ENCODE data around the gene RGS13. TPM values are rescaled to one million over a fixed set of nuclear protein-coding genes. Genes with fewer than 3 reads are reported as not detected.

Gene RGS13
- total RNA-seq, 3 donors from 2014 or later (not counting 1 experiment from before 2014, with no cell fraction given) = 0.45 to 1.3 (median 0.77) TPM

- Mint-ChIP-seq H3K4me3 (no peak overlapping the region), H3K9me3 (no peaks in the 10 kb centered on the region), H3K36me3 (no peaks in the 10 kb centered on the region), H3K27ac (no peak overlapping the region), H3K27me3 (ENCODE audit: low read depth in 2 of 2) (peaks cover 5 to 15% of the 10 kb centered on the region in 2 donors), H3K4me1 (no peaks in the 10 kb centered on the region)
- no peaks in the 10 kb centered on the region for H3K4me1 ChIP-seq (ENCODE audit: control insufficient read depth, insufficient read depth, low read length)
- DNase-seq (no peak), ATAC-seq (no peak)
- WGBS (ENCODE audit: insufficient coverage) = 100% methylated on average over 2 of the region's 3 CpGs
- no peak for TF ChIP-seq CTCF (IDR thresholded peaks at IDR 0.05)
- intact Hi-C loops (cut with micrococcal nuclease) = no loop called here
- no peaks in the 10 kb centered on the region for H3K27me3 ChIP-seq (ENCODE audit: control insufficient read depth, insufficient read depth, low read length)
- H3K36me3 ChIP-seq (ENCODE audit: control insufficient read depth, insufficient read depth, low read length) = no peaks in the 10 kb centered on the region
- no peak overlapping the region for H3K4me3 ChIP-seq (ENCODE audit: low read length)
- H3K27ac ChIP-seq (ENCODE audit: low read length) = no peak overlapping the region
- H3K9me3 ChIP-seq (ENCODE audit: control insufficient read depth, insufficient read depth, low read length) = no peaks in the 10 kb centered on the region
Observed at GRCh38 chr1:192589813-192590212, 46.1 kb upstream of the RGS13 start.

GRCh38 chr1:192592517-192592916, 43.4 kb upstream of the RGS13 start:
- Histone ChIP-seq H3K27ac (ENCODE audit: low read length) (no peak overlapping the region), H3K4me3 (ENCODE audit: low read length) (no peak overlapping the region), H3K36me3 (ENCODE audit: control insufficient read depth, insufficient read depth, low read length) (no peaks in the 10 kb centered on the region), H3K9me3 (ENCODE audit: control insufficient read depth, insufficient read depth, low read length) (no peaks in the 10 kb centered on the region), H3K27me3 (ENCODE audit: control insufficient read depth, insufficient read depth, low read length) (no peaks in the 10 kb centered on the region), H3K4me1 (ENCODE audit: control insufficient read depth, insufficient read depth, low read length) (no peaks in the 10 kb centered on the region)
- no peaks in the 10 kb centered on the region for H3K4me1 Mint-ChIP-seq
- H3K4me3 Mint-ChIP-seq = no peak overlapping the region
- DNase-seq = no peak
- H3K36me3 Mint-ChIP-seq = no peaks in the 10 kb centered on the region
- ATAC-seq = no peak
- no peaks in the 10 kb centered on the region for H3K9me3 Mint-ChIP-seq
- intact Hi-C loops (cut with micrococcal nuclease) = no loop called here
- H3K27me3 Mint-ChIP-seq (ENCODE audit: low read depth in 2 of 2) = peaks cover 8 to 18% of the 10 kb centered on the region in 2 donors
- H3K27ac Mint-ChIP-seq = no peak overlapping the region
- TF ChIP-seq CTCF (IDR thresholded peaks at IDR 0.05) = no peak
- WGBS (ENCODE audit: insufficient coverage) = 80% methylated on average over 4 of the region's 4 CpGs

- 96% methylated on average over 2 of the region's 2 CpGs for WGBS (ENCODE audit: insufficient coverage)
- DNase-seq (no peak), ATAC-seq (no peak)
- no peaks in the 10 kb centered on the region for H3K9me3 ChIP-seq (ENCODE audit: control insufficient read depth, insufficient read depth, low read length)
- no peak overlapping the region for H3K4me3 ChIP-seq (ENCODE audit: low read length)
- intact Hi-C loops (cut with micrococcal nuclease) = no loop called here
- no peaks in the 10 kb centered on the region for H3K36me3 ChIP-seq (ENCODE audit: control insufficient read depth, insufficient read depth, low read length)
- Mint-ChIP-seq H3K27ac (no peak overlapping the region), H3K4me1 (no peaks in the 10 kb centered on the region), H3K27me3 (ENCODE audit: low read depth in 2 of 2) (peaks cover 8 to 18% of the 10 kb centered on the region in 2 donors), H3K9me3 (no peaks in the 10 kb centered on the region), H3K36me3 (no peaks in the 10 kb centered on the region), H3K4me3 (no peak overlapping the region)
- no peaks in the 10 kb centered on the region for H3K4me1 ChIP-seq (ENCODE audit: control insufficient read depth, insufficient read depth, low read length)
- no peaks in the 10 kb centered on the region for H3K27me3 ChIP-seq (ENCODE audit: control insufficient read depth, insufficient read depth, low read length)
- no peak overlapping the region for H3K27ac ChIP-seq (ENCODE audit: low read length)
- TF ChIP-seq CTCF (IDR thresholded peaks at IDR 0.05) = no peak
Observed at GRCh38 chr1:192592981-192593708, 42.8 kb upstream of the RGS13 start.

GRCh38 chr1:192595299-192595698, 40.6 kb upstream of the RGS13 start:
- no peaks in the 10 kb centered on the region for H3K27me3 ChIP-seq (ENCODE audit: control insufficient read depth, insufficient read depth, low read length)
- Mint-ChIP-seq H3K9me3 (no peaks in the 10 kb centered on the region), H3K27me3 (ENCODE audit: low read depth in 2 of 2) (peaks cover 7 to 12% of the 10 kb centered on the region in 2 donors), H3K27ac (no peak overlapping the region), H3K4me1 (peaks cover 10 to 16% of the 10 kb centered on the region in 2 donors), H3K36me3 (no peaks in the 10 kb centered on the region), H3K4me3 (no peak overlapping the region)
- ATAC-seq (no peak), DNase-seq (no peak)
- intact Hi-C loops (cut with micrococcal nuclease) = no loop called here
- H3K4me1 ChIP-seq (ENCODE audit: control insufficient read depth, insufficient read depth, low read length) = no peaks in the 10 kb centered on the region
- no peaks in the 10 kb centered on the region for H3K36me3 ChIP-seq (ENCODE audit: control insufficient read depth, insufficient read depth, low read length)
- no CpG with 5 or more reads among the region's 3 CpGs for WGBS (ENCODE audit: insufficient coverage)
- no peaks in the 10 kb centered on the region for H3K9me3 ChIP-seq (ENCODE audit: control insufficient read depth, insufficient read depth, low read length)
- no peak for TF ChIP-seq CTCF (IDR thresholded peaks at IDR 0.05)
- no peak overlapping the region for H3K4me3 ChIP-seq (ENCODE audit: low read length)
- H3K27ac ChIP-seq (ENCODE audit: low read length) = no peak overlapping the region
